H9 (cell line): ENCODE data around the gene FAM53B. TPM values are rescaled to one million over a fixed set of nuclear protein-coding genes. Genes with fewer than 3 reads are reported as not detected.

ENCODE experiments used
- DNase-seq: peaks from one replicate; pipeline ENCODE4 v3.0.0-alpha.2; 2017
- H2AFZ ChIP-seq: one replicate; pipeline ENCODE4 v1.6.1; 2013; ENCODE audit warnings: mild to moderate bottlenecking, low read length, control low read depth, moderate library complexity
- H2AK5ac ChIP-seq: 2 replicates; pipeline ENCODE4 v1.6.1; 2013; ENCODE audit warnings: low read length, control low read depth, mixed read lengths; ENCODE audit not compliant: insufficient read length
- H2BK120ac ChIP-seq: one replicate; pipeline ENCODE4 v1.6.1; 2013; ENCODE audit warnings: low read depth, mild to moderate bottlenecking, low read length, control low read depth, inconsistent platforms; ENCODE audit not compliant: poor library complexity, severe bottlenecking
- H2BK12ac ChIP-seq: 2 replicates; pipeline ENCODE4 v1.6.1; 2013; ENCODE audit warnings: low read length, control low read depth, mixed read lengths, low read depth; ENCODE audit not compliant: insufficient read length
- H2BK15ac ChIP-seq: 2 replicates; pipeline ENCODE4 v1.6.1; 2013; ENCODE audit warnings: low read depth, low read length, control low read depth
- H2BK20ac ChIP-seq: one replicate; pipeline ENCODE4 v1.6.1; 2013; ENCODE audit warnings: low read depth, mild to moderate bottlenecking, low read length, control low read depth, inconsistent platforms; ENCODE audit not compliant: poor library complexity, severe bottlenecking
- H2BK5ac ChIP-seq: 2 replicates; pipeline ENCODE4 v1.6.1; 2013; ENCODE audit warnings: low read length, control low read depth, mixed read lengths; ENCODE audit not compliant: insufficient read length
- H3K14ac ChIP-seq: 2 replicates; pipeline ENCODE4 v1.6.1; 2013; ENCODE audit warnings: low read length, control low read depth; ENCODE audit not compliant: insufficient read depth
- H3K18ac ChIP-seq: 2 replicates; pipeline ENCODE4 v1.6.1; 2013; ENCODE audit warnings: low read depth, mild to moderate bottlenecking, mixed read lengths, low read length, control low read depth; ENCODE audit not compliant: insufficient read length
- H3K23ac ChIP-seq: 2 replicates; pipeline ENCODE4 v1.6.1; 2013; ENCODE audit warnings: low read length, control low read depth, mixed read lengths, low read depth; ENCODE audit not compliant: insufficient read length
- H3K23me2 ChIP-seq: 2 replicates; pipeline ENCODE4 v1.6.1; 2013; ENCODE audit warnings: low read depth, mild to moderate bottlenecking, mixed read lengths, low read length, control low read depth; ENCODE audit not compliant: insufficient read length, poor library complexity, severe bottlenecking
- H3K27ac ChIP-seq: 2 replicates; pipeline ENCODE4 v1.5.1; 2013; ENCODE audit warnings: low read length, control low read depth, mixed read lengths, low read depth; ENCODE audit not compliant: insufficient read length
- H3K27me3 ChIP-seq: 2 replicates; pipeline ENCODE4 v1.6.1; 2013; ENCODE audit warnings: low read length, control low read depth, inconsistent platforms; ENCODE audit not compliant: insufficient read depth
- H3K4ac ChIP-seq: 2 replicates; pipeline ENCODE4 v1.6.1; 2013; ENCODE audit warnings: low read depth, mild to moderate bottlenecking, control low read depth, inconsistent platforms, low read length, moderate library complexity
- H3K4me1 ChIP-seq: 2 replicates; pipeline ENCODE4 v1.6.1; 2013; ENCODE audit warnings: low read length, control low read depth, inconsistent platforms; ENCODE audit not compliant: insufficient read depth
- H3K4me2 ChIP-seq: 2 replicates; pipeline ENCODE4 v1.6.1; 2013; ENCODE audit warnings: low read length, control low read depth, mixed read lengths; ENCODE audit not compliant: insufficient read length, insufficient read depth
- H3K56ac ChIP-seq: 2 replicates; pipeline ENCODE4 v1.6.1; 2013; ENCODE audit warnings: low read depth, mild to moderate bottlenecking, mixed read lengths, low read length, control low read depth; ENCODE audit not compliant: insufficient read length
- H3K79me1 ChIP-seq: 2 replicates; pipeline ENCODE4 v1.6.1; 2013; ENCODE audit warnings: low read depth, mild to moderate bottlenecking, moderate library complexity, low read length, control low read depth, inconsistent platforms; ENCODE audit not compliant: insufficient read depth, poor library complexity, severe bottlenecking
- H3K79me2 ChIP-seq: 2 replicates; pipeline ENCODE4 v1.6.1; 2013; ENCODE audit warnings: low read length, control low read depth, inconsistent platforms; ENCODE audit not compliant: insufficient read depth
- H3K9ac ChIP-seq: 2 replicates; pipeline ENCODE4 v1.6.1; 2013; ENCODE audit warnings: low read length, control low read depth, mixed read lengths; ENCODE audit not compliant: insufficient read length; ENCODE audit errors: extremely low read depth
- H3K9me3 ChIP-seq: one replicate; pipeline ENCODE4 v1.6.1; 2013; ENCODE audit warnings: low read depth, low read length, inconsistent platforms; ENCODE audit not compliant: control insufficient read depth
- H3T11ph ChIP-seq: one replicate; pipeline ENCODE4 v1.6.1; 2013; ENCODE audit warnings: mild to moderate bottlenecking, low read length, control low read depth, inconsistent platforms
- H4K20me1 ChIP-seq: one replicate; pipeline ENCODE4 v1.6.1; 2013; ENCODE audit not compliant: control insufficient read depth, insufficient read length, insufficient read depth
- H4K5ac ChIP-seq: 2 replicates; pipeline ENCODE4 v1.6.1; 2013; ENCODE audit warnings: low read depth, mild to moderate bottlenecking, mixed read lengths, low read length, control low read depth; ENCODE audit not compliant: insufficient read length
- H4K8ac ChIP-seq: replicated peaks from 2 replicates; pipeline ENCODE4 v1.6.1; 2013; ENCODE audit warnings: low read length, control low read depth, mixed read lengths, low read depth; ENCODE audit not compliant: insufficient read length
- H4K91ac ChIP-seq: 2 replicates; pipeline ENCODE4 v1.6.1; 2013; ENCODE audit warnings: low read depth, mild to moderate bottlenecking, moderate library complexity, mixed read lengths, low read length, control low read depth; ENCODE audit not compliant: insufficient read length
- H3K27ac Mint-ChIP-seq, 3 experiments: 2 replicates in 2 of 3; 3 replicates in 1 of 3; pipeline ENCODE4 v1.8.0; 2020 to 2021; ENCODE audit warnings: mixed read lengths in 3 of 3, mild to moderate bottlenecking in 1 of 3, moderate library complexity in 1 of 3
- H3K27me3 Mint-ChIP-seq: 2 replicates; pipeline ENCODE4 v1.8.0; 2021; ENCODE audit warnings: low read depth, mild to moderate bottlenecking, moderate library complexity, mixed read lengths
- H3K36me3 Mint-ChIP-seq, 3 experiments: 2 replicates in 2 of 3; 3 replicates in 1 of 3; pipeline ENCODE4 v1.8.0; 2020 to 2021; ENCODE audit warnings: low read depth in 3 of 3, mixed read lengths in 3 of 3; ENCODE audit not compliant: insufficient read depth in 1 of 3
- H3K4me1 Mint-ChIP-seq, 2 experiments: 2 replicates each; pipeline ENCODE4 v1.8.0; 2020; ENCODE audit warnings: mixed read lengths in 2 of 2
- H3K4me3 Mint-ChIP-seq, 2 experiments: 2 replicates in 1 of 2; 3 replicates in 1 of 2; pipeline ENCODE4 v1.8.0; 2020 to 2021; ENCODE audit warnings: mild to moderate bottlenecking in 2 of 2, mixed read lengths in 2 of 2, moderate library complexity in 1 of 2
- H3K9me3 Mint-ChIP-seq, 2 experiments: 2 replicates in 1 of 2; 3 replicates in 1 of 2; pipeline ENCODE4 v1.8.0; 2020; ENCODE audit warnings: mild to moderate bottlenecking in 2 of 2, mixed read lengths in 2 of 2, moderate library complexity in 1 of 2
- CTCF ChIP-seq: fragments of 200-600 bp; sonication (generic); conservative IDR thresholded peaks from 3 replicates; pipeline ENCODE4 v1.8.0; 2021; ENCODE audit warnings: antibody characterized with exemption, mild to moderate bottlenecking
- WGBS: extraction: QIAGEN DNeasy Blood & Tissue Kit; methylation state at CpG from one replicate; pipeline ENCODE4 v1.1.7; 2013; ENCODE audit warnings: missing lambda C conversion rate, low lambda C conversion rate, mixed read lengths; ENCODE audit not compliant: insufficient read length; ENCODE audit errors: extremely low coverage; 5-methylcytosine and 5-hydroxymethylcytosine counted together
- total RNA-seq: library from RNA; stranded (reverse); gene quantifications from 2 replicates; pipeline ENCODE4 v1.2.1, GENCODE V29; 2021

FAM53B gene
- total RNA-seq, 1 experiment from 2014 or later = 11.5 TPM

- Histone ChIP-seq H2BK20ac (no peak overlapping the region), H3K4ac (no peak overlapping the region), H3K23ac (no peak overlapping the region), H2BK15ac (no peak overlapping the region), H3K79me2 (no peaks in the 10 kb centered on the region), H2AK5ac (no peak overlapping the region), H4K5ac (no peak overlapping the region), H3K23me2 (no peaks in the 10 kb centered on the region), H3K9me3 (no peaks in the 10 kb centered on the region), H4K20me1 (no peaks in the 10 kb centered on the region), H3K27me3 (no peaks in the 10 kb centered on the region), H3K27ac (no peak overlapping the region), H2BK5ac (no peak overlapping the region), H3K4me1 (no peaks in the 10 kb centered on the region), H2BK12ac (no peak overlapping the region), H2BK120ac (no peak overlapping the region), H3K56ac (no peak overlapping the region), H4K8ac (no peak overlapping the region), H3K79me1 (no peaks in the 10 kb centered on the region), H3K14ac (no peak overlapping the region; the same call in 1 of the 2 replicates), H4K91ac (no peak overlapping the region), H2AFZ (no peak overlapping the region), H3K18ac (no peak overlapping the region), H3K9ac (no peak overlapping the region), H3K4me2 (no peak overlapping the region), H3T11ph (no peak overlapping the region)
- no peak overlapping the region; a peak in 1 of 7 replicates for H3K27ac Mint-ChIP-seq
- H3K36me3 Mint-ChIP-seq = peaks cover 5 to 15% (median 5%) of the 10 kb centered on the region in 3 experiments; a peak in 6 of 7 replicates
- no peaks in the 10 kb centered on the region for H3K27me3 Mint-ChIP-seq
- no peak for TF ChIP-seq CTCF
- no CpG with 5 or more reads among the region's 8 CpGs for WGBS
- DNase-seq = no peak
- no peaks in the 10 kb centered on the region for H3K9me3 Mint-ChIP-seq
- H3K4me3 Mint-ChIP-seq = no peak overlapping the region
- H3K4me1 Mint-ChIP-seq = peaks cover 12 to 13% of the 10 kb centered on the region in 2 experiments
These were observed 64.8 kb downstream of the FAM53B start for GRCh38 chr10:124679401-124679800.
